Measurements from ENCODE around the gene FRMD4A. TPM values are rescaled to one million over a fixed set of nuclear protein-coding genes. Genes with fewer than 3 reads are reported as not detected.

Gene FRMD4A
- polyA plus RNA-seq, 4 donors = 59.5 to 85.2 (median 76.5) TPM

DNA sequence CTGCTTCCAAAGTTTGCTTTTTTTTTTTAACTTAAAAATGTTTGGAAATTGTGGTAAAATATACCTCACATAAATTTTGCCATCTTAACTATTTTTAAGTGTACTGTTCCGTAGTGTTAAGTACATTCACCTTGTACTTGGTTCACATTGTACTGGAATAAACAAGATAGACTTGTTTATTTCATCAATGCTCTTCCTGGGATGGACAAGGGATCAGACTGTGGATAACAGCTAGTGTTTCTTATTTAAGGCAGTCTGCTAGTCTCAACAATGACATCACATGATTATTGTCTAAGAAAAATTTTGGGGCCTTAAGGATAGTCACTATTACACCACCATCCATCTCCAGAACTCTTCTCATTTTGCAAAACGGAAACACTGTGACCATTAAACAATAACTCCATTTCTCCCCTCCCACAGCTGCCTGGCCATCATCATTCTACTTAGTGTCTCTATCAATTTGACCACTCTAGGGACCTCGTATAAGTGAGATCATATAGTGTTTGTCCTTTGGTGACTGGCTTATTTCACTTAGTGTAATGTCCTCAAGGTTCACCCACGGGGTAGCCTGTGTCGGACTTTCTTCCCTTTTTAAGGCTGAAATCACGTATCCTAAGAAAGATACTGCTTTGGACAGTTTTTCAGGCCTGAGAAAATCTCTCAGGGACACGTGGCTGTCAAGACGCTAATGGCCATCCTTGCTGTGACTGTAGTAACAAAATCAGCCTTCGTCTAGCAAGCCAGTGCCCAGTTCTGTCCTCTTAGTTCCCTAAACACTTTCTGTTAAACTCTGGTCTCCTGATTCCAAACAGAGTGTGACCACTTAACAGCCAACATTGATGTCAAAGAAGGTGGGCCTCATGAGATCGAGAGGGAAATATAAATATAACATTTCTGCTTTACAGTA, 305.2 kb downstream of the FRMD4A start:
- DNase-seq (ENCODE audit: low read depth in 4 of 4, low spot score in 3 of 4) = no peak

DNA sequence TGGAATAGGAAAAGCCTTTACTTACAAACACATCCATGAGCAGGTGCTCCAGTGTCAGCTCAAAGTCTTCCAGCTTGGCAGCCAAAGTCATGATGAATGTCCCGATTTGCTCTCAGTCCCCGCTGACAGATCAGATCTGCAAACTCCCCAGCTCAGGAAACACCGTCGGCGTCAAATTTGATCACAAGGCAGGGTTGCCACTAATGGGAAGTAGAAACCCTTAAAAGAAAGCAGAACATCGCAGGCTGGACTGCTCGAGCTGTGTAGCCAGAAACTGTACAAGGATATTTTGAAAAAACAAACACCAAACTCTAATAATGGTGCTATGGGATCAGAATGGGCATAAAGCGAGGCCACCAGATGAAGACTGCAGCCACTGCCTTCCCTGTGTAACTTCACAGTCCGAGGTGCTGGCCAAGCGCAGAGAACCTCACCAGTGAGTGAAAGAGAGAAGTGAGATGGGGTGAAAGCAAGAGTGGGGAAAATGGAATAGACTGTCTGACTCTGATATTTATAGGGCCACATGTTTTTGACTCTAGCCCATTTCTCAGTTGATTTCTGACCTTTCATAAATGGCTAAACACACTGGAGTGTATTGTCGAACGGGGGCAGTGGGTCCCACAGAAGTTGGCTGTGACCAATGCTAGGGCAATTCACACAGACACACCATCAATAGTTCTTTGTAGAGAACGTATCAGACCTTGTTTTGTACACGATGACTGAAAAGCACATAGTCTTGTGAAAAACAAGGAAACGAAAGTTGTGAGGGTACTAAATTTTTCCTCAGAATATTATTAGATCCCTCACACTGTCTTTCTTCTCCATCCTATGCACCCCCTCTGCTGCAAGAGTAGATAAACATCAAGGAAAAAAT, 306.2 kb downstream of the FRMD4A start:
- no peak for DNase-seq (ENCODE audit: low read depth in 4 of 4, low spot score in 3 of 4)

DNA sequence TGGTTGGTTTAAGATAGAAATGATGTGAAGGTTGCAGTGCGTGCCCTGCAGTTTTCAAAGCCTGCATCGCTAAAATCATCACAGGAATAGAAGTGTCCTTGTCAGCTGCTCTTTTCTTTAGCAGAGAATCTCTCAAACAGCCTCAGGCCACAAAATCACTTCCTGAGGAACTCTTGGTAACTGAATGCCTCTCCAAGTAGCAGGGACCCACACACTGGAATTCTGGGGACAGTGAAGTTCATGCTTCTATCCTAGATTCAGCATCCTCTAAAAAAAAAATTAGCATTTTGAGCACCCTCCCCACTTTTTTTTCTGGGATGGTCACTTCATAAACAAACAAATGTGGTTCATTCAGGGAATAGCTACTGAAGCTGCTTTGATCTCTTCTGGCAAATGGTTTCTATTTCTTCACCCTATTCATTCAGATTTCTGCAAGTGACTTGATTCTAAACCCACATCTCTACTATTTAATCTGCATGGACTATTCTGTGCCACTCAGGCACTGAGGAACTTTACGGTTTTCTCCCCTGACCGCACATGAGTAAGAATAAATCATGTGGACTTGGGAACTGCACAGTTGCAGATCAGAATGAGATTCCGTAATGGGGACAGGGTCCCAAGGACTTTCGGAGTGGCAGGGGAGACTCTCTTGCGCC, 306.9 kb downstream of the FRMD4A start:
- DNase-seq (ENCODE audit: low read depth in 4 of 4, low spot score in 3 of 4) = no peak

DNA sequence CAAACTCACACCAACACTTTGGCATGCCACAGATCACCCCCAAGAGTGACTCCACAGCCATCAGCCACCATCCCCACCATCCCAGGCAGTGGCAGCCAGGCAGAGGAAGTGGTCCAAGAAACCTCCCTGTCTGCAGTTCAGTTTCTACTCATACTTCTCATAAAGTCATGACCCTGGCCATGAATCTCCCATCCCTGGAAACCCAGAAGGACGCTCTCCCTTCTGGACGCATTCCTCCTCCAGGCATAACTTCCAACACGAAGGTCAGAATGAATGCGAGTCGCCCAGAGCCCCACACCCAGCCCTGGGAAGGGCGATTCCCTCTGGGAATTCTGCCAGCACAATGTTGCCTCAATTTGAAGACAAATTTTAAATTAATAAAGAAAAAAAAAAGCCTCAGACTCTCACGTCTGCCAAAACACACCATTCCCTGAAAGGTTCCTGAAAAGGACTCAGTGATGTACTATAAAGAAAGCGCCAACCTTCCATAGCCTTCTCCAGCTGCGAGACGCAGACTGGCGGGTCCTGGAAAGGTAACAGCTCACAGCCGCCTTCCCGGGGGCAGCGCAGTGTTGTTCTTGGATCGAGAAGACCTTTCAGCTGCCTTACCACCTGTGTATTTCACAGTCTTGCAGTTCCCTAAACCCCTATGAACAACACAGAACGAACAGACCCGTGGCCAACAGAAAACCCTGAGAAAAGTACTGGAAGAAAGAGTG, 307.6 kb downstream of the FRMD4A start:
- DNase-seq (ENCODE audit: low read depth in 4 of 4, low spot score in 3 of 4) = no peak

DNA sequence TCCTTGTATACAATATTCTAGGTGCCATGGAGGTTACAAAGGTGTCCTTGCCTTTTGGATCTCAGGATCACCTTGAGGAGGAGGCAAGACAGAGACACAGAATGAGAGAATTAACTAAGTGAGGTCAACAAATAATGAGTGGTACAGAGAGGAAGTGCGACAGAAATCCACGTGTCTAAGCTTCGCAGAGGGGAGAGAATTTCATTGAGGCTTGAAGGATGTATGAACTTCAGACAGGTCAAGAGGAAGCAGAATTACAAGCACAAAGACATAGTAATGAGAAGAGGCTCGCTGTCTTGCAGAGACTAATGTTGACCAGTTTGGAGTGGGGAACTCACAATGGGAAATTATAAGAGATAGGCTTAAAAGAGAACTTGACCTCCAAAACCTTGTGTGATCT, 308.7 kb downstream of the FRMD4A start:
- no peak for DNase-seq (ENCODE audit: low read depth in 4 of 4, low spot score in 3 of 4)

DNA sequence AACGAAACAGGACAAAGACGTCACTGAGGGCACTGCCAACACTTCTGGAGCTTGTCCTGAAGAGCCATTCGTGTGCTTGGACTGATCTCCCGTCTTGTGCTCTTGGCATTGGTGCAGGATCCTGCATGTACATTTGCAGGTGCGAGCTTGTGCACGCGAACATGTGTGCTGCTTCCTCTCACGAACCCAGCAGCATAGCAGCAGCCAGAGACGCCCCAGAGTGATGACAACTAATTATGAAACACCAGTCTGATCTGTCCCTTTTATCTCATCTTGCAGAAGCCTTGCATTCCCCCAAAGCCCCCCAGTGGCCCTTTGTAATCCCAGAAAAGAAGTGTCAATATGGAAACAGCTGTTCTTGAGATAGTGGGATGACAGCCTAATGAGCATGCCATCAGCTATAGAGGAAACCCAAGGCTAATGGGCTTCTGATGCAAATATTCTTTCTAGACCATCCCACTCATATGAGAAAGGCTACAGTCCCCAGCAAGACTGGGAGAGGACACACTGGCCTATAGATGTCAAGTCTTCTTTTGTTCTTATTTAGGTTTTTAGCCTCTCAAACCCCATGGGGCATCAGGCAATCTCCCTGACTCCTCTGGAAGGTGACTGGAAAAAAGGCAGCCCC, 310.6 kb downstream of the FRMD4A start:
- DNase-seq (ENCODE audit: low read depth in 4 of 4, low spot score in 3 of 4) = no peak

DNA sequence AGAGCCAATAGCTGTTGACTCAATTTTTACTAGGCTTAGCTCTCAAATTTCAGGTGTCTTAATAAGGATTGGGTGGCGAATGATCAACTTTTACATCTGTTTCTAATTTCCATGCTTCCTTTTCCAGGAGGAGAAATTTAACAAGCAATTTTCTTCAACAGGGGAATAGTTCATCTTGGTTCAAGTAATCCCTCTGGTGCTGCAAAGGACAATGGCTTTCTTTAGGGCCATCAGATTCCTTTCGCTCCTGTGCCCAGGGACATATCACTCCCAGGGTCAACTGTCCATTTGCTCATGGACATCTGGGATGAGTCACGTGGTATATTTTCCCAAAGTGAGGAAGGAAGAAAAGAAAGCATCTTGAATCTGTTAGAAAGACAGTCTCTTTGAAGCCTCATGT, 313.3 kb downstream of the FRMD4A start:
- DNase-seq (ENCODE audit: low read depth in 4 of 4, low spot score in 3 of 4) = no peak

DNA sequence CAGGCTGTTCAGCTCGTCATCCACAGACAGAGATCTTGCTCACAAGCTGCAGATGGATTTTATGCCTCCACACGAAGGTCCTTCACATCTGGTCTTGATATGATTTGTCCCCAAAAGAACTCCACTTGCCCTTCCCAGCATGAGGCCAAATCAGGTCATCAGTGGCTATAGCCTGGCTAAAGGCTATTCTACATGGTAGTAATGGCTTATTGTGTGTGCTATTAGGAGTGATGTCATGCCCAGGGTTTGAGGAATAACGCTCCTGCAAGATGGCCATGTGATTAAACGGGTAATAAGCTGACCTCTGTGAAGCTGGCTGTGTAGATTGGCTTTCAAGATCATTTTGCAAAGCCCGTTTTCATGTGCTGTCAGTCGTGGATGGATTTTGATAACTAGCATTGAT, 313.8 kb downstream of the FRMD4A start:
- no peak for DNase-seq (ENCODE audit: low read depth in 4 of 4, low spot score in 3 of 4)

DNA sequence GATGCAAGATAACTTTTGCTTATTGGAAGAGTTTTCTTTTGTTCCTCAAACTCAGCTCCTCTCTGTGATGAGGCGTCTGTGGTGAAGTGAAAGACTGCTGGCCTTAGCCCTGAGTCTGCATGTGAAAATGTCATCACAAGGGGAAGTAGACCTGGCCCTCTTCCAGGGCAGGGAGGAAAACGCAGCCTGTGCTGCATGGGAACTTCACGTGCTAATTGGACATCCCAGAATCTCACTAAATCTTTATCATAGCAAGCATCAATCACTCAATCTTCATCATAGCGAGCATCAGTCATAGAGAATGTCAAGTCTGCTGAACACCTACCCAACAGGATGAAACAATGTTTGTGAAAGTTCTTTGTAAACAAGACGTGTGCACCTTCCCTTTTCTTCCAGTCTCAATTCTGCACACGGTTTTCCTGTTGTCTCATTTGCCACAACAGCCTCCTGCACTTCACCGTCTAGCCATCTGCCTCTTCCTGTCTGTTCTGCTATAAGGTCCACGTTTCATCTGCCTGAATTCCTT, 314.6 kb downstream of the FRMD4A start:
- DNase-seq (ENCODE audit: low read depth in 4 of 4, low spot score in 3 of 4) = no peak

DNA sequence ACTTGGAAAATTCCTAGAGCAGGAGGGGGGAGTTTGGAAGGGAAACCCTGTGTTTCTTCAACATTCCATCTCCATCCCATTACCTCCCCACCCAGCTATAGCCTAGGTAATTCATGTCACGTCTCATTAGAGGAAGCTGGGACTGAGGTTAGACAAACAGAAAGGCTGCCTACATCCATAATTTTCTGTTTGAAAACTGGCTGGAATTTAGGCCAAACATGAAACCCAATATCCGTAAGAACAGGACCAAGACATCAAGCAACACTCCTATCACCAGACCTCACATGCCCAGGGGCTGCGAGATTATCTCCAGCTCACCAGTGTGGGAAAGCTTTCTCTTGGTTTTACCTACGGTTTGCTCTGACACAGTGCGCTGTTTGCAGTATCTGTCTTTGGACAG, 316.3 kb downstream of the FRMD4A start:
- DNase-seq (ENCODE audit: low read depth in 4 of 4, low spot score in 3 of 4) = no peak

DNA sequence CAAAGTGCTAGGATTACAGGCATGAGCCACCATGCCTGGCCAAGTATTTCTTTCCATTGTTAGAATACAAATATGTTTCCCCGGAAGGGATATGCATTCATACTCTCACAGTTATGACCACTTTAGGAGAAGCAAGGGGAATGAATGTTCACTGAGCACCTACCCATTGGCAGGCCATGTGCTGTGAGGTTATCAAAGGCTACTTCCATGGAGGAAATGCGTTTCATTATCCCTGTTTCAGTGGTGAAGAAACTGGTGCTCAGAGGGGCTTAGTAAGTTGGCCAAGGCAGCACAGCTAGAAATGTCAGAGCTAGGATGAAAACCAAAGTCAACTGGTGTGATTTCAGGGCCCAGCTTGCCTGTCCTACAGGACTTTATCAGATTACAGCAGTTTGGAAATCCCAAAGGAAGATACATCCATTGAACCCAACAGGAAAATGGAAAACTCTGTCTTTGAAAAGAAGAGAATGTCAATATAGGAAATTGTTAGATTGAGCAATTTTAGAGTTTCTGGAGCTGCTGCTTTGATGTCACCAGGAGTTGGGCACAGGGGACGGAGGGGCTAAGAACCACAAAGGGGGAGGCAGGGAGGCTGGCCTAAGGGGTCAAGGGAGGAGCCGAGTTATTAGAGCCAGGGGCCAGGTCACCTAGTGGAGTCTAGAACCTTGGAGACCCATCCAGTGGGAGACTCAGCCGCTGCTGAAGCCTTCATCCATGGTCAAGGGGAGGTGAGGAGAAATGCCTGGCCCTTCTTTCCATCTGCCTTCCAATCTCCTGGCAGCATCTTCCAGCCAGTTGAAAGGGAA, 319.8 kb downstream of the FRMD4A start:
- no peak for DNase-seq (ENCODE audit: low read depth in 4 of 4, low spot score in 3 of 4)

DNA sequence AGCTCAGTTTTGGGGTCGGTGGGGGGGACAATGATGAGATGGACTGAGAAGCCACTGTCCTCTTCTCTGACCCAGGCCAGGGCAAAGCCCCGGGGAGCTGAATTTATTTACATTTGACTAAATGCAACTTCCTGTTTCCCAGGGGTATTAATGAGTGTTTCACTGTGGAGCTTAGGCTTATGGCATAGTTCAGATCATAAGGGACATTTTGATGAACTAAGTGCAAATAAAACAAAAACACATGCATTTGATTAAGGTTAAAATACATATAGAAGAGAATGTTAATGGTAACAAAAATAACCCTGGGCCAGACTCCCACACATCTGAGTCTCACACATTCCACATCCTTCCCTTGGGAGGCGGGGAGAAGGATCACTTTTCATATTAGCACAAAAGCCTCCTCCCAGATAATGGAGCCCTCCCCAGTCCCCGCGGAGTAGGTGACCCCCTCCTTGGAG, 320.6 kb downstream of the FRMD4A start:
- DNase-seq (ENCODE audit: low read depth in 4 of 4, low spot score in 3 of 4) = no peak

DNA sequence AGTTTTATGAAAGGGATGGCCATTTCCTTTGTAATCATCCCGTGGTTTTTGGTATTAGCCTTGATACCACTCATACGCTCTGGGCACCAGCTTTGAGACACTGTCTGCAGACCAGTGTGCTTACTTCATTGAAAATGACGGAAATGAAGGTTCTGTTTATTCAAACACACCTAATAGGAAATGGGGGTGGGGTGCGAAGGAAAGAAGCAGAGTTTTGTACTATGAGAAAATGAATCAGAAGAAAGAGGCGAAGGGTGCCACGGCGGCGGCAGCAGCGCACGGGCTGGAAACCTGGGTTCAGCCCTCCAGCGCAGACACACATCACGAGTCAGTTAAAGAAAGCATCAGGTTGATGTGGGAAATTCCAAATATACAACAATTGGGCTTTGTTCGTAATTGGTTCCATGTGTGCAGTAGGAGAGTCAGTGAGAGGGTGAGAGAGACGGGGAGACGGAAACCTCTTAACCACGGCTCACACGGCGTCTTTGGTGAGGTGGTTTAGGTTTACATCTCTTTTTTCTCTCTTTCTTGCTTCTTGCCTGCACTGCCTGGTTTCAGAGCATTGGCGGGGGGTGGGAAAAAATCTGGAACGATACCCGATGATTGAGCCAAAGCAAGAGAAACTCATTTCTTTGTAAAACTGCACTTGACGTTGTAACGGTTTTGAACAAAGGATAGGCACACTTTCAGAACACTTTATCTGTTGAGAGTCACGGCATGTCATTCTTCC, 321.2 kb downstream of the FRMD4A start:
- no peak for DNase-seq (ENCODE audit: low read depth in 4 of 4, low spot score in 3 of 4)

DNA sequence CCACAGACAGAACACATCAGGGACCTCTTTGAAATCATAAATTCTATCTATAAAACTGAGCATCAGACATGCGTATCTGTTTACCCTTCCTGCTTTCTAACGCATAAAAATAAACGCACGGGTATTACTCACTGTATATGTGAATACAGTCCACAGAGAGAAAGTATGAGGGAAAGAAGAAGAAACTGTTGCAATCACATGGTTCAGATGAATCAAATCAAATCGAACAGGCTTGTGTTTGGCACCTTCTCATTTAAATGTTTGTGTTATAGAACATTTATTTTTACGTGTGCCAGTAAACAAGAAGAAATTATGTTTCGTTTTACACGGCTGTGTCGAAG, 322.0 kb downstream of the FRMD4A start:
- no peak for DNase-seq (ENCODE audit: low read depth in 4 of 4, low spot score in 3 of 4)

DNA sequence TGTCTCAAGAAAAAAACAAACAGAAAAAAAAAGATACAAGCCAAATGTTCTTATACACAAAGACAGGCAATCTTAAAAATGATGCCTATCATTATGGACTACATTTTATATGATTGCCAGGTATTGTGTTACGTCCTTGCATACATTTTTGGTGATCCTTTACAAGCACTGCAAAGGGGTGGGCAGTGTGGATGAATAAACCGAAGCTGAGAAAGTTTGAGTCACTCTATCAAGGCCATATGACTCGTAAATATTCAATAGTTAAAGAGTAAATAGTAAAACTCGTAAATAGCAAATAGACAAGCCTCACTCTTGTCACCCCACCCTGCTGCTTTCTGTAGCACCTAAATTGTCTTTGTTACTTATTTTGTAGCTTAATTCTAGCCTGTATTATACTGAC, 326.2 kb downstream of the FRMD4A start:
- DNase-seq (ENCODE audit: low read depth in 4 of 4, low spot score in 3 of 4) = no peak

DNA sequence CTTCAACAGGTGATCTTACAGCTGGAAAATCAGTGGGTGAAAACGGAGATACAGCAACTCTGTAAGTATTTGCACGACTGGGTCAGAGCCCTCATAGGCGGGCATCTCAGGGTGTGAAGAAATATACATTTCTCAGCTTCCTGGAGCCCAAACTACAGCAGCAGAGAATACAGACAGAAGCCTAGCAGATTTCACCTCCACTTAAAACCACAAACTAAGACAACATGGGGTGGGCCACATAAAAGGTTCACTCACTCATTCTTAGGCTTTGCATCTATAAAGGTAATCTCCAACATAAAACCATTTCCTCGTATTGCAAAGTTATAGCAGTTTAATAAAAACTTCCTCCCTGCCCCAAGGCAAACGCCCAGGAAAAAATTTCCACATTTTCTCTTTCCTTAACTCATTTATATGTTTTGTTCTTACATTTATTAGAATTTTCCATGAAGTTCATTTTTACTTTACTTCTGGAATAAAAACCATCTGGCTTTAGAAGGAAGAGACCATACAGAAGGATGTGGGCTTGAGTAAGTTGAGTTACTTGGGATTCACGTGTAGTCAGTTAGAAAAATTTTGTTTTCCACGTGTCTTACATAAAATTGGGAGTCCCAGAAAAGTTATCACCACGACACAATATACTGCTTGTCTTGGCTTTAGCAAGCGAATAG, 327.1 kb downstream of the FRMD4A start:
- no peak for DNase-seq (ENCODE audit: low read depth in 4 of 4, low spot score in 3 of 4)

DNA sequence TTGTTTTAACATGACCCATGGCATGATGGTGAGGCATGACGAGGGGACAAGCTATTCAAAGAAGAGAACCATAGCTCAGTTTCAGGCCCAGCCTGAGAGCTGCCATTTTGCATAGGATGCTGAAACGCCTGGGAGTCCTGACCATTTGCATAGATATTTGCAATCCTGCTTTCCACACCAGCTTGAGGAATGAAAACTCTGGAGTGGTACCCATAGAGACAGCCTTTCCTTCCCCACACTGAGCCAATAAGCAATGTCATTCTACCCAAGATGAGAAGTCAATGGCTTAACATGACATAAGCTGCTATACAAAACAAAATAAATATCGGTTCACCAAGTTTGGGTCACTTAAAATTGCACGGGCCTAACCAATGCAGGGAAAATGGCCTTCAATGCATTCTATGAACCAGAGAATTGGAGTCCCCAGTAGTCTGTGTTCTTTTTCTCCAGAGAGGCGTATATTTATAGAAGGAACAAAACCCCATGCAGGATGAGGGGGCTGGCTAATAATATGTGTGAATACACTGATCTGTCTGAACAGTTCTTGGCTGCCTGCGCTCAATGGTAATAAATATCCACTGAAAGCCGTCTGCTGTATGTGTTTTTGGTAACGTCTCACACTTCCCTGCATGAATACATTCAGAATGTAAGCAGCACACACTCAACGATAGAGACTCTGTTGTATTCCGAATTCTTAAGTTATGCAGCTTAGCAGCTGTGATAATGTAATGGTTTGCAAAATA, 329.3 kb downstream of the FRMD4A start:
- no peak for DNase-seq (ENCODE audit: low read depth in 4 of 4, low spot score in 3 of 4)
